Hepatocyte (in vitro differentiated cells): ENCODE data around the gene SENP7.

Source experiments
- CTCF ChIP-seq: fragments of 200-600 bp; sonication (generic); IDR thresholded peaks from 2 replicates; pipeline ENCODE4 v1.5.1; 2016; ENCODE audit warnings: antibody characterized with exemption, mild to moderate bottlenecking; ENCODE audit not compliant: poor library complexity
- EZH2 ChIP-seq: fragments of 200-600 bp; sonication (generic); IDR thresholded peaks from 2 replicates; pipeline ENCODE4 v1.6.1; 2016; ENCODE audit warnings: antibody characterized with exemption, mild to moderate bottlenecking, borderline replicate concordance

GRCh38 chr3:101521211-101521701, 8.2 kb upstream of the SENP7 start:
- TF ChIP-seq CTCF: no peak
- no peak for TF ChIP-seq EZH2
